ENCODE measurements around the gene MICAL2.

MICAL2 gene

GRCh38 chr11:12218909-12219308 is 108.5 kb downstream of the MICAL2 start:
- FAIRE-seq: no peak
- TF ChIP-seq TAF1 (IDR thresholded peaks at IDR 0.05; ENCODE audit: low read depth, low read length): no peak
- TF ChIP-seq POLR2AphosphoS5 (IDR thresholded peaks at IDR 0.05; ENCODE audit: low read depth, low read length): no peak
- no peak for TF ChIP-seq PAX5 (IDR thresholded peaks at IDR 0.05; ENCODE audit: insufficient read depth, low read length, severe bottlenecking)
- no peak for TF ChIP-seq POLR2A (IDR thresholded peaks at IDR 0.05; ENCODE audit: low read depth, low read length)
- TF ChIP-seq SPI1 (IDR thresholded peaks at IDR 0.05; ENCODE audit: low read depth, low read length): no peak
- no peak for TF ChIP-seq POU2F2 (IDR thresholded peaks at IDR 0.05; ENCODE audit: low read depth, low read length)
- no peak for DNase-seq (ENCODE audit: insufficient read length, low spot score)

DNA sequence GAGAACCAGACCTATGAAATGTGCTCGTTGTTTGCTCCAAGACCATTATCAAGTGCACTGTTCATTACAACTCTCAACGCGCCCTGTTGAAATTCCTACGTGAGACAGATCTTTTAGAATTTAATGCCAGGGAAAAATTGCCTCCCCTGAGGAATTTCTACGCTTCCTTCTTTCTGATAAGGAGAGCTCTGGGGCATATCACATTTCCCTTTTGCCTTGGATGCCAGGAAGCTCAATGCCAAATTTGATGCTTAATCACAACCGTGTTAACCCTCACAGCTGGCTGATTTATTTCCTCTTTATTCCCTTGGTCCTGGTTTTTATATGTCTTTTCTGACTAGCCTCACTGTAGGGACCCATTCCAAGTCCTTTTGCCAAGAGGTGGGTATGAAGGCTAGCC is 109.4 kb downstream of the MICAL2 start:
- FAIRE-seq (no peak), DNase-seq (ENCODE audit: insufficient read length, low spot score) (no peak)
- TF ChIP-seq POLR2A (IDR thresholded peaks at IDR 0.05; ENCODE audit: low read depth, low read length) (no peak), SPI1 (IDR thresholded peaks at IDR 0.05; ENCODE audit: low read depth, low read length) (no peak), POLR2AphosphoS5 (IDR thresholded peaks at IDR 0.05; ENCODE audit: low read depth, low read length) (no peak), PAX5 (IDR thresholded peaks at IDR 0.05; ENCODE audit: insufficient read depth, low read length, severe bottlenecking) (no peak), TAF1 (IDR thresholded peaks at IDR 0.05; ENCODE audit: low read depth, low read length) (no peak), POU2F2 (IDR thresholded peaks at IDR 0.05; ENCODE audit: low read depth, low read length) (no peak)

GRCh38 chr11:12220305-12220704 is 109.9 kb downstream of the MICAL2 start:
- TF ChIP-seq POU2F2 (IDR thresholded peaks at IDR 0.05; ENCODE audit: low read depth, low read length) (no peak), POLR2A (IDR thresholded peaks at IDR 0.05; ENCODE audit: low read depth, low read length) (no peak), SPI1 (IDR thresholded peaks at IDR 0.05; ENCODE audit: low read depth, low read length) (no peak), TAF1 (IDR thresholded peaks at IDR 0.05; ENCODE audit: low read depth, low read length) (no peak), POLR2AphosphoS5 (IDR thresholded peaks at IDR 0.05; ENCODE audit: low read depth, low read length) (no peak), PAX5 (IDR thresholded peaks at IDR 0.05; ENCODE audit: insufficient read depth, low read length, severe bottlenecking) (no peak)
- no peak for FAIRE-seq
- no peak for DNase-seq (ENCODE audit: insufficient read length, low spot score)

DNA sequence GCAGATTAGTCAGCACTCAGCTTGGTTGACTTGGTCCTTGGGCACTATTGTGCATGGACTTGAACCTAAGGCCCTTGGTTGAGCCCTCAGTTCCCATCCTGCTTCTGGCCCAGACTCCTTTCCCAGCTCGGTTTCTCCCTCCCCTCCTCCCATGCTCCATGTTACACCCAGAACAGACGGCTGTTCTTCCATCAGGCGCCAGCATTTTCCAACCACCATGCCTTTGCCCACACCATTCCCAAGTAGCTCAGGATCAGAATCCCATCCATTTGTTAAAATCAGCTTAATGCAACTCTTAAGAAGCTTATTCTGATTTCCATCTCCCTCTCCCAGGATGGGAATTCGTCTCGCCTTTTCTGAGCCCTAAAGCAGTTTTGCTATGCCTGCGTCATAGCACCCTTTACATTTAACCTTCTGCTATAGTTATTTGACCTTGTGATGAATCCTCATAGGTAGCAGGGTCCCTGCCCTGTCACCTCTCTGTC is 110.7 kb downstream of the MICAL2 start:
- DNase-seq (ENCODE audit: insufficient read length, low spot score): no peak
- FAIRE-seq: no peak
- TF ChIP-seq SPI1 (IDR thresholded peaks at IDR 0.05; ENCODE audit: low read depth, low read length) (no peak), POLR2A (IDR thresholded peaks at IDR 0.05; ENCODE audit: low read depth, low read length) (no peak), POLR2AphosphoS5 (IDR thresholded peaks at IDR 0.05; ENCODE audit: low read depth, low read length) (no peak), TAF1 (IDR thresholded peaks at IDR 0.05; ENCODE audit: low read depth, low read length) (no peak), POU2F2 (IDR thresholded peaks at IDR 0.05; ENCODE audit: low read depth, low read length) (no peak), PAX5 (IDR thresholded peaks at IDR 0.05; ENCODE audit: insufficient read depth, low read length, severe bottlenecking) (no peak)

- FAIRE-seq (no peak), DNase-seq (ENCODE audit: insufficient read length, low spot score) (no peak)
- TF ChIP-seq POLR2AphosphoS5 (IDR thresholded peaks at IDR 0.05; ENCODE audit: low read depth, low read length) (no peak), POLR2A (IDR thresholded peaks at IDR 0.05; ENCODE audit: low read depth, low read length) (no peak), SPI1 (IDR thresholded peaks at IDR 0.05; ENCODE audit: low read depth, low read length) (no peak), PAX5 (IDR thresholded peaks at IDR 0.05; ENCODE audit: insufficient read depth, low read length, severe bottlenecking) (no peak), TAF1 (IDR thresholded peaks at IDR 0.05; ENCODE audit: low read depth, low read length) (no peak), POU2F2 (IDR thresholded peaks at IDR 0.05; ENCODE audit: low read depth, low read length) (no peak)
Observed at GRCh38 chr11:12222055-12222792, 111.8 kb downstream of the MICAL2 start.

DNA sequence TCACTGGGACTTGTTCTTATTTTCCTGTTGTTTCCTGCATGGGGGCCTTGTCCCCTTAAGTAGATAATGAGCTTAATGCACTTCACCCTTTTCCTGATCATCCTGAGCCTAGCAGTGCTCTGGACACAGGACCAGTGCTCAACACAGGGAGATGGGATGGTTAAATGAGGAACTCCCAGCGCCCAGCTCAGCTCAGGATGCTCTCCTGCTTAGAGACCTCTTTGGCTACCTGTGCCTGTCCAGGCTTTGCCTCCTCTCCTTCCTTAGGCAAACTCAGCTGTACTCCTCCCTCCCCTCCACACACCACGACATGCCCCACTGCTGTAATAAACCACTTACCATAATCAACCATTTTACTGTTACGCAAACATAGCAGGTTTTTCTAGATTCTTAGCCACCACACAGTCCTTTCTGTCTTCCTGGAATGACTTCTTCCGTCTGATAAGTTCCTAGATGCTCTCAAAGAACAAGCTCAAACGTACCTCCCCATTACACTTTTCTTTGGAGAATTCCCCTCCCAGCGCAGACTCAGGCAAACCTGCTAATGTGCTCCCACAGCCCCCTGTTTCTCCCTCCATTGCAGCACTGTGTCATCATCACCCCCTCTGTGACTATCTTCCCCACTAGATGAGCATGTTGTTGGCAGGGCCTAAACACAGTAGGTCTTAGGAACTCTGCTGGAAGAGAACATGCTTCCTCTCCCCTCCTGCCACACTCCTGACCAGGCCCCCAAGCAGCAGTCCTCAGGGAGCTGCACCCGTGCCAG is 113.6 kb downstream of the MICAL2 start:
- TF ChIP-seq POLR2AphosphoS5 (IDR thresholded peaks at IDR 0.05; ENCODE audit: low read depth, low read length) (no peak), SPI1 (IDR thresholded peaks at IDR 0.05; ENCODE audit: low read depth, low read length) (0 out of 2 replicates have a peak, but pooled peaks have one; percentile 2)
- DNase-seq (ENCODE audit: insufficient read length, low spot score) (no peak), FAIRE-seq (no peak)

DNA sequence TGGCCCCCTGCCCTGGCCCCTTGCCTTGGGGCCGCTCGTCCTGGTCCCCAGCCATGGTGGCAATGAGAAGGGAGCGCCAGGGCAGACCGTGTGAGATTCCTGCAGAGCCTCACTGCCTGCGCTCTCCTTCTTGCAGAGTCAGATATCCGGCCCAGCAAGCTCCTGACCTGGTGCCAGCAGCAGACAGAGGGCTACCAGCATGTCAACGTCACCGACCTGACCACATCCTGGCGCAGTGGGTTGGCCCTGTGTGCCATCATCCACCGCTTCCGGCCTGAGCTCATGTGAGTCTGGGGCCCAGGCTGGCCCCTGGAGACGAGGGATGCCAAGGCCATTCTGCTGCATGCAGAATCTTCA is 114.1 kb downstream of the MICAL2 start:
- FAIRE-seq (peak; percentile 93), DNase-seq (ENCODE audit: insufficient read length, low spot score) (peak; percentile 56)
- TF ChIP-seq SPI1 (IDR thresholded peaks at IDR 0.05; ENCODE audit: low read depth, low read length) (no peak), TAF1 (IDR thresholded peaks at IDR 0.05; ENCODE audit: low read depth, low read length) (no peak), POLR2A (IDR thresholded peaks at IDR 0.05; ENCODE audit: low read depth, low read length) (no peak), PAX5 (IDR thresholded peaks at IDR 0.05; ENCODE audit: insufficient read depth, low read length, severe bottlenecking) (no peak), POU2F2 (IDR thresholded peaks at IDR 0.05; ENCODE audit: low read depth, low read length) (no peak), POLR2AphosphoS5 (IDR thresholded peaks at IDR 0.05; ENCODE audit: low read depth, low read length) (no peak)

DNA sequence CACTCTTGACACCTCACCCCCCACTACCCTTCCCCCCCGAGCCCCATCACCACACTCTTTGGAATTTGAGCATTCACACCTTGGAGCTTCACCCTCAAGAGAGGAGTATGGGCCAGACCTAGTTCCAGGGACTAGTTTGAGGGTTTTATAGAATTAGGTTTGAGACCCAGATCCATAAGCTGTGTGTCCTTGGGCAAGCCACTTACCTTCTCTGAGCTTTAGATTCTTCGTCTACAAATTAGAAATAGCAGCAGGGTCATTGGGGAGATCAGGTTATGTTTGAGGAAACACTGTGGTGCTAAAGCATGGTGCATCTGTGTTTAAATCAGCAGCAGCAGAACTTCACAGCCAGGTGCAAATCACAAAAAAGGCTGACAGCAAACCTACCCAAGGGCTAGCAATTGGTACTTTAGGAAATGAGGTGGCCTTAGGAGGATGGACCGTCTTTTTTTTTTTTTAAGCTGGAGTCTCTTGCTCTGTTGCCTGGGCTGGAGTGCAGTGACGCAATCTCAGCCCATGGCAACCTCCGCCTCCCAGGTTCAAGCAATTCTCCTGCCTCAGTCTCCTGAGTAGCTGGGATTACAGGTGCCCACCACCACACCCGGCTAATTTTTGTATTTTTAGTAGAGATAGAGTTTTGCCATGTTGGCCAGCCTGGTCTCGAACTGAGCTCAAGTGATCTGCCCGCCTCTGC is 114.8 kb downstream of the MICAL2 start:
- FAIRE-seq (peak; percentile 20), DNase-seq (ENCODE audit: insufficient read length, low spot score) (no peak)
- no peak for TF ChIP-seq POLR2A (IDR thresholded peaks at IDR 0.05; ENCODE audit: low read depth, low read length)
- no peak for TF ChIP-seq POLR2AphosphoS5 (IDR thresholded peaks at IDR 0.05; ENCODE audit: low read depth, low read length)
- no peak for TF ChIP-seq SPI1 (IDR thresholded peaks at IDR 0.05; ENCODE audit: low read depth, low read length)
- no peak for TF ChIP-seq TAF1 (IDR thresholded peaks at IDR 0.05; ENCODE audit: low read depth, low read length)
- TF ChIP-seq PAX5 (IDR thresholded peaks at IDR 0.05; ENCODE audit: insufficient read depth, low read length, severe bottlenecking): no peak
- TF ChIP-seq POU2F2 (IDR thresholded peaks at IDR 0.05; ENCODE audit: low read depth, low read length): no peak

- DNase-seq (ENCODE audit: insufficient read length, low spot score) (no peak), FAIRE-seq (no peak)
- TF ChIP-seq PAX5 (IDR thresholded peaks at IDR 0.05; ENCODE audit: insufficient read depth, low read length, severe bottlenecking): no peak
- TF ChIP-seq POU2F2 (IDR thresholded peaks at IDR 0.05; ENCODE audit: low read depth, low read length): no peak
- TF ChIP-seq POLR2AphosphoS5 (IDR thresholded peaks at IDR 0.05; ENCODE audit: low read depth, low read length): no peak
- TF ChIP-seq POLR2A (IDR thresholded peaks at IDR 0.05; ENCODE audit: low read depth, low read length): no peak
- TF ChIP-seq SPI1 (IDR thresholded peaks at IDR 0.05; ENCODE audit: low read depth, low read length): no peak
- TF ChIP-seq TAF1 (IDR thresholded peaks at IDR 0.05; ENCODE audit: low read depth, low read length): no peak
Observed at GRCh38 chr11:12226093-12226492, 115.7 kb downstream of the MICAL2 start.
